ENCODE data around the gene NFIC.
A peak's percentile ranks its signal among the peaks of the same experiment; 100 is the strongest.

Gene NFIC

GRCh38 chr19:3463714-3464586 lies 97.6 kb downstream of the NFIC start:
- Histone ChIP-seq H3K36me3 (ENCODE audit: insufficient read depth, low read length) (peaks cover 6% of the 10 kb centered on the region), H3K9me3 (ENCODE audit: low read length) (no peaks in the 10 kb centered on the region), H3K4me3 (ENCODE audit: low read depth in 1 of 2, low read length in 2 of 2) (no peak overlapping the region), H3K27me3 (ENCODE audit: control insufficient read depth in 1 of 2, insufficient read depth in 2 of 2, low read length in 2 of 2) (no peaks in the 10 kb centered on the region), H3K4me1 (ENCODE audit: insufficient read depth, low read length) (peaks cover 33% of the 10 kb centered on the region), H3K9ac (ENCODE audit: low read length) (no peak overlapping the region), H3K27ac (ENCODE audit: low read depth, low read length) (peak overlapping the region; percentile 68)

GRCh38 chr19:3464587-3465235 lies 98.3 kb downstream of the NFIC start:
- H3K4me1 ChIP-seq (ENCODE audit: insufficient read depth, low read length): peaks cover 26% of the 10 kb centered on the region
- peak overlapping the region; percentile 68 for H3K27ac ChIP-seq (ENCODE audit: low read depth, low read length)
- H3K27me3 ChIP-seq (ENCODE audit: control insufficient read depth in 1 of 2, insufficient read depth in 2 of 2, low read length in 2 of 2): no peaks in the 10 kb centered on the region

DNA sequence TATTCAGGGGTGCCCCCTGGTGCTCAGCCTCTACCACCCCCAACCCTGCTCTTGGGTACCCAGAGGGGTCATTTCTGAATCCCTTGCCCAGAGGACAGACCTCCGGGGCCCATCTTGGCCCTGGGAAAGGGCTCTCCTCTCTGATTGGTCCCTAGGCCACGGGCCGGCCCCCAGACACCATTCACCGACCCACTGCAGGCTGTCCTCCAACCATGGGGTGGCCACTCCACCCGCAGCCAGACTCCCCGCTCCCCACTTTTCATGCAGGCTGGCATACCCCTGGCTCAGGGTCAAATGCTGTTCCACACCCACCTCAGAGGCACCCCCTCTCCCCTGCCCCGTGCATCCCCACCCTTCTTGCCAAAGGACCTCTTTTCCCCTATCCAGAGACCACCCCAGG lies 99.2 kb downstream of the NFIC start:
- Histone ChIP-seq H3K4me3 (ENCODE audit: low read depth in 1 of 2, low read length in 2 of 2) (no peak overlapping the region), H3K4me1 (ENCODE audit: insufficient read depth, low read length) (peaks cover 20% of the 10 kb centered on the region), H3K27me3 (ENCODE audit: control insufficient read depth in 1 of 2, insufficient read depth in 2 of 2, low read length in 2 of 2) (no peaks in the 10 kb centered on the region), H3K9ac (ENCODE audit: low read length) (no peak overlapping the region), H3K9me3 (ENCODE audit: low read length) (no peaks in the 10 kb centered on the region), H3K27ac (ENCODE audit: low read depth, low read length) (peak overlapping the region; percentile 74), H3K36me3 (ENCODE audit: insufficient read depth, low read length) (peaks cover 6% of the 10 kb centered on the region)

More at GRCh38 chr19:3464587-3465235, 98.3 kb downstream of the NFIC start:
- Histone ChIP-seq H3K4me3 (ENCODE audit: low read depth in 1 of 2, low read length in 2 of 2) (no peak overlapping the region), H3K36me3 (ENCODE audit: insufficient read depth, low read length) (peaks cover 6% of the 10 kb centered on the region), H3K9me3 (ENCODE audit: low read length) (no peaks in the 10 kb centered on the region), H3K9ac (ENCODE audit: low read length) (no peak overlapping the region)

- H3K4me3 ChIP-seq (ENCODE audit: low read depth in 1 of 2, low read length in 2 of 2): no peak overlapping the region
- H3K36me3 ChIP-seq (ENCODE audit: insufficient read depth, low read length): peaks cover 6% of the 10 kb centered on the region
- H3K27ac ChIP-seq (ENCODE audit: low read depth, low read length): peak overlapping the region; percentile 74
- H3K9ac ChIP-seq (ENCODE audit: low read length): peak overlapping the region; percentile 14
- H3K9me3 ChIP-seq (ENCODE audit: low read length): no peaks in the 10 kb centered on the region
- peaks cover 20% of the 10 kb centered on the region for H3K4me1 ChIP-seq (ENCODE audit: insufficient read depth, low read length)
- no peaks in the 10 kb centered on the region for H3K27me3 ChIP-seq (ENCODE audit: control insufficient read depth in 1 of 2, insufficient read depth in 2 of 2, low read length in 2 of 2)
These were observed 100.3 kb downstream of the NFIC start for GRCh38 chr19:3466635-3467034.

DNA sequence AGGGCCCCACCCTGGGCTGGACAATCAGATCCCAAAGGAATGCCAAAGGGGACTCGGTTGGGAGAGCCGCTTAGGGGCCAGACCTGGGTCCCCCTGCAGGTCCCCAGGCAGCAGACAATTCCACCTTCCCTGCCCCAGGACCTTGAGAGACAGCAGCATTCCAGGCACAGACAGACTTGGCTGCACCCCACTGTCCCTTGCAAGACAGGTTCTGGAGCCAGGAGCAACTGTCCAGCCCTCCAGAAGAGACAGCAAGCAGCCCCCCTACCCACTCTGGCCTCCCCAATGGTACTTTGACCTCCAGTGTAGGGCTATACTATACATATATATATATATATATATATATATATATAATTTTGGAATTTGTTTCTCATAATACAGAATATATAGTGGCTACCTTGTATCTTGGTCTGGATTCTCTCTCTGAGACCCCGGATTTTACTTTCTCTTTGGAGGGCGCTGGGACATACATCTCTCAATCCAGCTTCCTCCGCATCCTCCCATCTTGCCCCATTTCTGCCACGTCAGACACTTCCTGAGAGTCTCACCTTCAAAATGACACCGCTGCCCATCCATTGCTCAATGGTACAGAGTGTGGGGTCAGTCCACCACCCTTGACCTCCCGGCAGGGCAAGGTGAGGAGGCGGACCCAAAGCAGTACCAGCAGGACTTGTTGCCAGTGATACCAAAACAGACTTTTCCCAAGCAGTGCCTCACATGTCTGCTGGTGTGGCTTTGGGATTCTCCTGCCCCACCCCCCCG lies 101.2 kb downstream of the NFIC start:
- Histone ChIP-seq H3K4me3 (ENCODE audit: low read depth in 1 of 2, low read length in 2 of 2) (no peak overlapping the region), H3K9me3 (ENCODE audit: low read length) (no peaks in the 10 kb centered on the region), H3K9ac (ENCODE audit: low read length) (no peak overlapping the region), H3K27ac (ENCODE audit: low read depth, low read length) (peak overlapping the region; percentile 42), H3K27me3 (ENCODE audit: control insufficient read depth in 1 of 2, insufficient read depth in 2 of 2, low read length in 2 of 2) (no peaks in the 10 kb centered on the region), H3K4me1 (ENCODE audit: insufficient read depth, low read length) (peaks cover 29% of the 10 kb centered on the region), H3K36me3 (ENCODE audit: insufficient read depth, low read length) (peaks cover 3% of the 10 kb centered on the region)

- no peak overlapping the region for H3K4me3 ChIP-seq (ENCODE audit: low read depth in 1 of 2, low read length in 2 of 2)
- H3K9me3 ChIP-seq (ENCODE audit: low read length): no peaks in the 10 kb centered on the region
- peaks cover 29% of the 10 kb centered on the region for H3K4me1 ChIP-seq (ENCODE audit: insufficient read depth, low read length)
- no peaks in the 10 kb centered on the region for H3K27me3 ChIP-seq (ENCODE audit: control insufficient read depth in 1 of 2, insufficient read depth in 2 of 2, low read length in 2 of 2)
- H3K36me3 ChIP-seq (ENCODE audit: insufficient read depth, low read length): no peaks in the 10 kb centered on the region
- H3K27ac ChIP-seq (ENCODE audit: low read depth, low read length): no peak overlapping the region
- no peak overlapping the region for H3K9ac ChIP-seq (ENCODE audit: low read length)
These were observed 101.8 kb downstream of the NFIC start for GRCh38 chr19:3468211-3468610.

DNA sequence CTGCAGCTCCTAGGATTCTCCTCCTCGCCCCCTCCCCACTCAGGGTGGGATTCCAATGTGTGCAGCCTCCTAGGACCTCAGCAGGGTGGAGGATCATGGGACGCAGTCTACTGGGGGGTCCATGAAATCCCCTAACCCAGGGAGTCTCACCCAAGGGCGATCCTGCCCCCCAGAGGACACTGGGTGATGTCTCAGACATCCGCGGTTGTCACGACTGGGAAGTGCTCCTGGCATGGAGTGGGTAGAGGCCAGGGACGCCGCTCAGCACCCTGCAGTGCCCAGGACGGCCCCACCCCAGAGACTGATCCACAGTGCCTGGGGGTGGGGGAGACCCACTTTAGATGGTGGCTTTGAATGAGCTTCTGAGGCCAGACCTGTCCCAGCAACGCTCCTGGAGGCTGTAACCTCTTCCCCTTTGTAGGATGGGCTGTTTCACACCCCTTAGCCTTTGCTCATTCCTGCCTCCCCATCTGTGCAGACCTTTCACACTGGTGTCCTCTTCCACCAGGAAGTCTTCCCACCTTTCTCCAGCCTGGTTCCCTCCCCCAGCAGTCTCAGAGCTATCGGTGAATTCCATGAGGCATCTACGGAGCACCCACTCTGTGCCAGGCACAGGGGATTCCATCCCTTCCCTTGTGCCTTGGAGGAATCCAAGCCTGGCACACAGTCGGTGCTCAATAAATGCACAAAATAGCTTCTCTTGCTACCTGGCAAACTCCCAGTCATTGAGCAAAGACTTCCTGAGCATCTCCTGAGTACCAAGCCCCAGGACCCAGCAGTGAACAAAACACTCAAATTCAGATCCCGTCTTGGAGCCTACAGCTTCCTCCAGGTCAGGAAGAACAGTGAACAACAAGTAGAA lies 103.5 kb downstream of the NFIC start:
- Histone ChIP-seq H3K9me3 (ENCODE audit: low read length) (no peaks in the 10 kb centered on the region), H3K4me3 (ENCODE audit: low read depth in 1 of 2, low read length in 2 of 2) (no peak overlapping the region), H3K27ac (ENCODE audit: low read depth, low read length) (no peak overlapping the region), H3K27me3 (ENCODE audit: control insufficient read depth in 1 of 2, insufficient read depth in 2 of 2, low read length in 2 of 2) (no peaks in the 10 kb centered on the region), H3K9ac (ENCODE audit: low read length) (no peak overlapping the region), H3K4me1 (ENCODE audit: insufficient read depth, low read length) (peaks cover 29% of the 10 kb centered on the region), H3K36me3 (ENCODE audit: insufficient read depth, low read length) (no peaks in the 10 kb centered on the region)

- H3K4me3 ChIP-seq (ENCODE audit: low read depth in 1 of 2, low read length in 2 of 2): no peak overlapping the region
- H3K4me1 ChIP-seq (ENCODE audit: insufficient read depth, low read length): peaks cover 25% of the 10 kb centered on the region
- no peaks in the 10 kb centered on the region for H3K36me3 ChIP-seq (ENCODE audit: insufficient read depth, low read length)
- no peaks in the 10 kb centered on the region for H3K9me3 ChIP-seq (ENCODE audit: low read length)
- H3K27me3 ChIP-seq (ENCODE audit: control insufficient read depth in 1 of 2, insufficient read depth in 2 of 2, low read length in 2 of 2): peaks cover 0 to 2% of the 10 kb centered on the region in 2 donors
- H3K9ac ChIP-seq (ENCODE audit: low read length): no peak overlapping the region
- H3K27ac ChIP-seq (ENCODE audit: low read depth, low read length): no peak overlapping the region
These were observed 104.2 kb downstream of the NFIC start for GRCh38 chr19:3470500-3471128.

- Histone ChIP-seq H3K9ac (ENCODE audit: low read length) (no peak overlapping the region), H3K27ac (ENCODE audit: low read depth, low read length) (no peak overlapping the region), H3K4me3 (ENCODE audit: low read depth in 1 of 2, low read length in 2 of 2) (no peak overlapping the region)
These were observed 105.7 kb downstream of the NFIC start for GRCh38 chr19:3471954-3472655.

DNA sequence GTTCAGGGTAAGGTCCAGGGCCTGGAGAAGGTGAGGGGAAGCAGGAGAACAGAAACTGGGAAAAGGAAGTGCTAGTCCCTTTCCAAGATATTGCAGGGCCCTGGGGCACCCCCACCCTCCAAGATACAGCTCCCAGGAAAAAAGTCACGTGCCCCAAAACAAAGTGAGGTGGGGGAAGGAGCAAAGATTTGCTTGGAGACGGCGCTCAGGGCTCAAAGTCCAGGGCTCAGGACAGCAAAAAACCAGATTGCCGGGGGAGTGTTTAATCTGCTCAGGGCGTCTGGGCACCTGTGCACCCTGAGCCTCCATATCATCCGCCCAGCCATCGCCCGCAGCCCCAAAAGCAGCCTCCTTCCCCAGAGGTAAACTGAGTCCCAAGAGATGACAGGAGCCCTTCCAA lies 107.6 kb downstream of the NFIC start:
- Histone ChIP-seq H3K27me3 (ENCODE audit: control insufficient read depth in 1 of 2, insufficient read depth in 2 of 2, low read length in 2 of 2) (peaks cover 4 to 11% of the 10 kb centered on the region in 2 donors), H3K9me3 (ENCODE audit: low read length) (no peaks in the 10 kb centered on the region), H3K4me3 (ENCODE audit: low read depth in 1 of 2, low read length in 2 of 2) (no peak overlapping the region), H3K9ac (ENCODE audit: low read length) (no peak overlapping the region), H3K36me3 (ENCODE audit: insufficient read depth, low read length) (no peaks in the 10 kb centered on the region), H3K4me1 (ENCODE audit: insufficient read depth, low read length) (peaks cover 9% of the 10 kb centered on the region), H3K27ac (ENCODE audit: low read depth, low read length) (no peak overlapping the region)

More at GRCh38 chr19:3471954-3472655, 105.7 kb downstream of the NFIC start:
- H3K36me3 ChIP-seq (ENCODE audit: insufficient read depth, low read length): no peaks in the 10 kb centered on the region
- H3K9me3 ChIP-seq (ENCODE audit: low read length): no peaks in the 10 kb centered on the region
- peaks cover 0 to 7% of the 10 kb centered on the region in 2 donors for H3K27me3 ChIP-seq (ENCODE audit: control insufficient read depth in 1 of 2, insufficient read depth in 2 of 2, low read length in 2 of 2)
- H3K4me1 ChIP-seq (ENCODE audit: insufficient read depth, low read length): peaks cover 13% of the 10 kb centered on the region
